Endothelial cell of umbilical vein (primary cell): ENCODE measurements around the gene NF2.
"Not testable (repeated sequence)": the region's sequence is repeated elsewhere in the genome, so short reads cannot be mapped to it uniquely, and the experiment has no call there.

ENCODE experiments used
- CTCF ChIP-seq, 2 donors: IDR thresholded peaks; 1 replicate in 1 of 2; 2 replicates in 1 of 2; pipeline ENCODE4 v1.5.1; 2011; ENCODE audit warnings: low read length in 2 of 2, mild to moderate bottlenecking in 2 of 2, moderate library complexity in 2 of 2, control low read depth in 1 of 2, inconsistent platforms in 1 of 2, low read depth in 1 of 2; ENCODE audit not compliant: insufficient read depth in 1 of 2; ENCODE audit errors: extremely low read depth in 1 of 2
- EZH2 ChIP-seq: IDR thresholded peaks from 2 replicates; pipeline ENCODE4 v1.6.1; 2012; ENCODE audit warnings: borderline replicate concordance, low read depth, mild to moderate bottlenecking, moderate library complexity, low read length, inconsistent platforms; ENCODE audit not compliant: severe bottlenecking
- JUN ChIP-seq: IDR thresholded peaks from 2 replicates; pipeline ENCODE4 v1.6.1; 2011; ENCODE audit warnings: borderline replicate concordance, low read depth; ENCODE audit not compliant: insufficient read length, insufficient read depth
- MAX ChIP-seq: IDR thresholded peaks from 2 replicates; pipeline ENCODE4 v1.6.1; 2011; ENCODE audit not compliant: insufficient read depth, insufficient read length
- MYC ChIP-seq: IDR thresholded peaks from one replicate; pipeline ENCODE4 v1.6.1; 2011; ENCODE audit warnings: mild to moderate bottlenecking, low read depth, low read length
- POLR2A ChIP-seq: IDR thresholded peaks from 2 replicates; pipeline ENCODE4 v1.6.1; 2012; ENCODE audit warnings: low read depth, mild to moderate bottlenecking, control low read depth, low read length
- POLR2AphosphoS5 ChIP-seq: IDR thresholded peaks from 2 replicates; pipeline ENCODE4 v1.6.1; 2012; ENCODE audit warnings: low read depth, mild to moderate bottlenecking, control low read depth, low read length, moderate library complexity; ENCODE audit not compliant: insufficient read depth

GRCh38 chr22:29594447-29594846 is 9.0 kb upstream of the NF2 start:
- TF ChIP-seq POLR2A; POLR2AphosphoS5; CTCF (IDR thresholded peaks at IDR 0.05; ENCODE audit: extremely low read depth in 1 of 2, insufficient read depth in 1 of 2, low read depth in 1 of 2, low read length in 2 of 2); JUN; EZH2; MYC; MAX: not testable (repeated sequence)
